PC-9 (cell line): ENCODE results near the gene RHOT1. TPM values are rescaled to one million over a fixed set of nuclear protein-coding genes. Genes with fewer than 3 reads are reported as not detected.

Source experiments
- BruUV-seq: library from RNA; stranded (reverse); fragments of 400-500 nt; replicated peaks from 2 replicates; lab custom pipeline; 2021; lab: Mats Ljungman, UMichigan
- CTCF ChIA-PET: fragments of 300-600 bp; sonication (Branson Sonifier 250); formaldehyde crosslinking; loops from one replicate; lab custom pipeline; 2022; ENCODE audit warnings: antibody characterized with exemption; lab: Charles Lee
- POLR2A ChIA-PET: fragments of 300-600 bp; sonication (Branson Sonifier 250); formaldehyde crosslinking; loops from one replicate; lab custom pipeline; 2022; ENCODE audit warnings: antibody characterized with exemption; ENCODE audit not compliant: unreplicated experiment; lab: Charles Lee
- DNase-seq, 2 experiments: peaks; one replicate each; pipeline versions ENCODE4 v3.0.0 to v3.0.0-alpha.2; 2015 to 2022; ENCODE audit warnings: mixed read lengths in 1 of 2
- H2AFZ ChIP-seq: fragments of 200-600 bp; sonication (generic); 2 replicates; pipeline ENCODE4 v1.8.1; 2017; ENCODE audit warnings: antibody characterized with exemption
- H3F3A ChIP-seq: fragments of 200-600 bp; sonication (generic); 2 replicates; pipeline ENCODE4 v1.8.1; 2017; ENCODE audit warnings: antibody characterized with exemption, mild to moderate bottlenecking, low read depth; ENCODE audit not compliant: insufficient read depth
- H3K27ac ChIP-seq: fragments of 200-600 bp; sonication (generic); 2 replicates; pipeline ENCODE4 v1.6.1; 2016; ENCODE audit warnings: mixed run types
- H3K27me3 ChIP-seq: fragments of 200-600 bp; sonication (generic); 2 replicates; pipeline ENCODE4 v1.6.1; 2016; ENCODE audit warnings: low read depth, mixed run types; ENCODE audit not compliant: insufficient read depth
- H3K36me3 ChIP-seq: fragments of 200-600 bp; sonication (generic); 2 replicates; pipeline ENCODE4 v1.6.1; 2016; ENCODE audit warnings: low read depth, mixed run types
- H3K4me1 ChIP-seq: fragments of 200-600 bp; sonication (generic); replicated peaks from 2 replicates; pipeline ENCODE4 v1.6.1; 2016; ENCODE audit warnings: mixed run types; ENCODE audit not compliant: insufficient read depth
- H3K4me2 ChIP-seq: fragments of 200-600 bp; sonication (generic); 2 replicates; pipeline ENCODE4 v1.6.1; 2017; ENCODE audit warnings: mixed run types
- H3K4me3 ChIP-seq: fragments of 200-600 bp; sonication (generic); 2 replicates; pipeline ENCODE4 v1.6.1; 2016; ENCODE audit warnings: mixed run types
- H3K79me2 ChIP-seq: fragments of 200-600 bp; sonication (generic); 2 replicates; pipeline ENCODE4 v1.6.1; 2017; ENCODE audit warnings: low read depth, mixed run types
- H3K9me2 ChIP-seq: fragments of 200-600 bp; sonication (generic); 2 replicates; pipeline ENCODE4 v1.8.1; 2017; ENCODE audit warnings: mild to moderate bottlenecking; ENCODE audit not compliant: insufficient read depth
- H3K9me3 ChIP-seq: fragments of 200-600 bp; sonication (generic); 2 replicates; pipeline ENCODE4 v1.8.1; 2016; ENCODE audit warnings: low read depth; ENCODE audit not compliant: insufficient read depth
- H4K20me1 ChIP-seq: fragments of 200-600 bp; sonication (generic); 2 replicates; pipeline ENCODE4 v1.8.1; 2017; ENCODE audit not compliant: insufficient read depth
- CTCF ChIP-seq: fragments of 200-600 bp; sonication (generic); conservative IDR thresholded peaks from 2 replicates; pipeline ENCODE4 v1.6.1; 2017; ENCODE audit warnings: mixed run types, antibody characterized with exemption, mild to moderate bottlenecking, moderate library complexity
- EZH2 ChIP-seq: fragments of 200-600 bp; sonication (generic); IDR thresholded peaks from 2 replicates; pipeline ENCODE4 v1.8.0; 2017; ENCODE audit warnings: antibody characterized with exemption, low read depth
- intact Hi-C: fragments of 100-400 bp; cut with micrococcal nuclease; formaldehyde crosslinking; loops from one replicate; pipeline ENCODE4 v1.10.0; 2022; ENCODE audit not compliant: unreplicated experiment
- total RNA-seq: library from RNA; stranded (reverse); gene quantifications from 2 replicates; pipeline ENCODE4 v1.2.3, GENCODE V29; 2021

Gene RHOT1
- total RNA-seq, 1 experiment from 2014 or later: 28.3 TPM

GRCh38 chr17:32266051-32266388 lies 123.7 kb downstream of the RHOT1 start:
- Histone ChIP-seq H3K9me2 (no peaks in the 10 kb centered on the region), H3F3A (no peaks in the 10 kb centered on the region), H3K9me3 (no peaks in the 10 kb centered on the region), H3K4me2 (peak overlapping the region; percentile 51; the same call in 1 of the 2 replicates), H3K36me3 (no peaks in the 10 kb centered on the region), H3K27ac (no peak overlapping the region), H3K4me1 (no peaks in the 10 kb centered on the region), H4K20me1 (no peaks in the 10 kb centered on the region; the same call in 1 of the 2 replicates), H2AFZ (no peak overlapping the region), H3K27me3 (peaks cover 86% of the 10 kb centered on the region), H3K4me3 (no peak overlapping the region), H3K79me2 (no peaks in the 10 kb centered on the region)
- CTCF ChIA-PET: no interaction called here
- TF ChIP-seq EZH2: no peak
- no peak for TF ChIP-seq CTCF
- POLR2A ChIA-PET: no interaction called here
- no peak for DNase-seq
- no TSS peak for BruUV-seq
- intact Hi-C loops: no loop called here

GRCh38 chr17:32266389-32267301 lies 124.3 kb downstream of the RHOT1 start:
- POLR2A ChIA-PET: no interaction called here
- intact Hi-C loops: no loop called here
- peaks cover 83% of the 10 kb centered on the region for H3K27me3 ChIP-seq

More at GRCh38 chr17:32266389-32267301, 124.3 kb downstream of the RHOT1 start:
- 0 out of 2 replicates have a peak, but pooled peaks have one; percentile 94 for TF ChIP-seq EZH2
- TF ChIP-seq CTCF: no peak
- no peaks in the 10 kb centered on the region for H3K9me3 ChIP-seq
- no peaks in the 10 kb centered on the region for H3K4me1 ChIP-seq
- no TSS peak for BruUV-seq
- no peaks in the 10 kb centered on the region for H3K36me3 ChIP-seq
- H2AFZ ChIP-seq: no peak overlapping the region
- no peaks in the 10 kb centered on the region for H3K9me2 ChIP-seq
- H3K4me2 ChIP-seq: peak overlapping the region; percentile 51
- H3K4me3 ChIP-seq: no peak overlapping the region
- CTCF ChIA-PET: no interaction called here
- no peak overlapping the region for H3K27ac ChIP-seq
- H3K79me2 ChIP-seq: no peaks in the 10 kb centered on the region
- H4K20me1 ChIP-seq: no peaks in the 10 kb centered on the region; the same call in 1 of the 2 replicates
- no peak for DNase-seq
- H3F3A ChIP-seq: no peaks in the 10 kb centered on the region
